ENCODE measurements around the gene SLC25A13.

- TF ChIP-seq, protein P1, sequence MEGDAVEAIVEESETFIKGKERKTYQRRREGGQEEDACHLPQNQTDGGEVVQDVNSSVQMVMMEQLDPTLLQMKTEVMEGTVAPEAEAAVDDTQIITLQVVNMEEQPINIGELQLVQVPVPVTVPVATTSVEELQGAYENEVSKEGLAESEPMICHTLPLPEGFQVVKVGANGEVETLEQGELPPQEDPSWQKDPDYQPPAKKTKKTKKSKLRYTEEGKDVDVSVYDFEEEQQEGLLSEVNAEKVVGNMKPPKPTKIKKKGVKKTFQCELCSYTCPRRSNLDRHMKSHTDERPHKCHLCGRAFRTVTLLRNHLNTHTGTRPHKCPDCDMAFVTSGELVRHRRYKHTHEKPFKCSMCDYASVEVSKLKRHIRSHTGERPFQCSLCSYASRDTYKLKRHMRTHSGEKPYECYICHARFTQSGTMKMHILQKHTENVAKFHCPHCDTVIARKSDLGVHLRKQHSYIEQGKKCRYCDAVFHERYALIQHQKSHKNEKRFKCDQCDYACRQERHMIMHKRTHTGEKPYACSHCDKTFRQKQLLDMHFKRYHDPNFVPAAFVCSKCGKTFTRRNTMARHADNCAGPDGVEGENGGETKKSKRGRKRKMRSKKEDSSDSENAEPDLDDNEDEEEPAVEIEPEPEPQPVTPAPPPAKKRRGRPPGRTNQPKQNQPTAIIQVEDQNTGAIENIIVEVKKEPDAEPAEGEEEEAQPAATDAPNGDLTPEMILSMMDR (IDR thresholded peaks at IDR 0.05): peak; percentile 67 to 74 (median 71)
- TF ChIP-seq POLR2A (IDR thresholded peaks at IDR 0.05): no peak
These were observed 246.2 kb downstream of the SLC25A13 start for GRCh38 chr7:96075510-96076349.
